Measurements from ENCODE around the gene VCAN.
"Not testable (repeated sequence)": the region's sequence is repeated elsewhere in the genome, so short reads cannot be mapped to it uniquely, and the experiment has no call there.

The VCAN gene

GRCh38 chr5:83471405-83472212 lies at the start of gene VCAN:
Gene VCAN, plus strand, starts transcription at chr5:83471744. Its CDS starts 11,775 bp downstream, at chr5:83483519.
- DNase-seq: peak; percentile 92

GRCh38 chr5:83422284-83422683 lies 49.3 kb upstream of the VCAN start:
- no peak for DNase-seq

DNA sequence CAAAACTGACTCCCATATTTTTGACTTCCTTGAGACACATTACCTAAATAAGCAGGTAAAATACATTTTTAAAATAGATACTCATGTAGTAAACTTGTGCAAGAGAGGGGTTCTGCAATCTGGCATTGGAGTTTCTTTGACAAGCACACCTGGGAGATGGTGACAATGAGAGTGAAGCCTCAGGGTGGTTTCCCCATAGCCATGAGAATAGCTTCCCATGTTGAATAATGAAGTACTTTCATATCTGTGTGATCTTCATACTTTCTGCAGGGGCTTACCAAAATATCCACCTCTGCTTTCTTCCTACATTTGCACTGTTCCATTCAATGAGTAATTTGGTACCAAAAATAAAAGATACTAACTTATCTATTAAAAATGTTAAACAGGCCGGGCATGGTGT lies 44.7 kb upstream of the VCAN start:
- no peak for DNase-seq

- DNase-seq: no peak
Observed at GRCh38 chr5:83428126-83428525, 43.4 kb upstream of the VCAN start.

- no peak for DNase-seq
Observed at GRCh38 chr5:83428890-83429289, 42.7 kb upstream of the VCAN start.

DNA sequence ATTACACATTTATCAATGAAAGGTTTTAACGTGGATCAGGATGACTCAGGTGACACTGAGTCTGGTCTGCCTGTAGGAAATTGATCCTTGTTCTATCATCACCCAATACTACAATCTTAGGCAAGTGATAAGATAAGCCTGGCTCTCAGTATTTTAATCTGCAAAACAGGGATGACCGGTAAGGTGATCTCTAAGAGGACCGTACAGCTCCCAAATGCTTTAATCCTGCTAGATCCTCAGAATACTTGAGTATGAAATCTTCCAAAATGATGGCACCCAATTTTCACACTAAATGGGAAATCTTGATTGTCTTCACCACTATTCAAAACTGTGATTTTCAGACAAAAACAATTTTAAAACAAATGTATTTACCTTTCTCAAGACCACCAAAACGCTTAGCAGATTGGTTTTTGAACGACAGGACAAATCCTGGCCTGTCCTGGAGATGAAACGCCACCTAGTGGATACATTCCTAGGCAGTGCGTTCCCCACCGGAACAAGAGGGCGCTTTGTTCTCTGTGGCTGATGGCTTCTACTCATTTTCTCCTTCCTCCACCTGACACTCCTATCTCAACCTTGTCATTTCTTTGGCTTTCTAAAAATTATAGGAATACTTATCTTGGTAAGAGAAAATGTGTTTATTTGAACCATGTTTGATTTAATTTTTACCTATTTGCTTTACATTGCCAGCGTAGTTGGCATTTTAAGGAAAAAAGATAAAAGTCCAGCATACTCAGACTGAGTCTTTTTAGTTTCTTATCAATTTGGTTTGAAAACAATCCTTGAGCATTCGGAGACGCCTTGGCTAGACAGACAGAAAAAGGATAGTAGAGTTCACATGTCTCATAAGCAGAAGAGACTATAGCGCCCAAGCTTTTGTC lies 41.2 kb upstream of the VCAN start:
- DNase-seq: peak; percentile 61

- DNase-seq: peak; percentile 50
Observed at GRCh38 chr5:83433891-83434290, 37.7 kb upstream of the VCAN start.

DNA sequence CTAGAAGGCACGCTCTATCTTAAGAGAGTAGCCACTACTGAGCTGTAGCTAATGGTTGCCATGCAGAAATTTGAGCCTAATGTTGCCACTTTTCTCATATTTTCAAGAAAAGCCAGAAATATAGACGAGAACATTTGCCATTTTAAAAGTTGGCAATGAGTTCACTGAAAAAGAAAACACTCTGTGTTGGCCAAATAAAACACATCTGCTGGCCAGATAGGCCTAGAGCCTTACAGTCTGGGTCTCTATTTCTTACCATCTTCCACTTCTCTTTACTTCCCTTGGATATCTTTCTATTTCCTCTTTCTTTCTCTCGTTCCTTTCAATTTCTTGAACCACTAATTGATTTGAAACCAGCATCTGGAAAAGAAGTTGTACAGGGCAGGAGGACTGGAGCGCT lies 36.6 kb upstream of the VCAN start:
- no peak for DNase-seq

- DNase-seq: no peak
Observed at GRCh38 chr5:83436276-83436675, 35.3 kb upstream of the VCAN start.

DNA sequence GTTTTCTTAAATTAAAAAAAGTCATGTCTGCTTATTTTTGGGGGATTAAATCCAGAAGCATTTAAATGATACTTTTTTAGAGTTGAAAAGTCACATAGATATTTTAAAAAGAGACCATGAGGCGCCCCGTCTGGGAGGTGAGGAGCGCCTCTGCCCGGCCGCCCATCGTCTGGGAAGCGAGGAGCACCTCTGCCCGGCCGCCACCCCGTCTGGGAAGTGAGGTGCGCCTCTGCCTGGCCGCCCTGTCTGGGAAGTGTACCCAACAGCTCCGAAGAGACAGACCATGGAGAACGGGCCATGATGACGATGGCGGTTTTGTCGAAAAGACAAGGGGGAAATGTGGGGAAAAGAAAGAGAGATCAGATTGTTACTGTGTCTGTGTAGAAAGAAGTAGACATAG lies 33.8 kb upstream of the VCAN start:
- DNase-seq: not testable (repeated sequence)

- peak; percentile 19 for DNase-seq
Observed at GRCh38 chr5:83440826-83441225, 30.7 kb upstream of the VCAN start.

- DNase-seq: no peak
Observed at GRCh38 chr5:83441747-83442146, 29.8 kb upstream of the VCAN start.

DNA sequence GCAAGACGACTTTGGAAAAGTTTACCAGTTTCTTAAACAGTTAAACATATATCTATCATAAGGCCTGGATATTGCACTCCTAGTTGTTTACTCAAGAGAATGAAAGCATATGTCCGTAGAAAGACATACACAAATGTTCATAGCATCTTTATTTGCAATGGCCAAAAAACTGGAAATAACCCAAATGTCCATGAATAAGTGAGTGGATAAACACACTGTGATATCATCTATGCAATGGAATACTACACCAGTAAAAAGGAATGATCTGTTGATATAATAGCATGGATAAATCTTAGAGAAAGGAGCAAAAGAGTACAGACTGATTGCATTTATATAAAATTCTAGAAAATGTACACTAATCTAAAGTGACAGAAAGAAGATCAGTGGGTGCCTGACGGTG lies 28.0 kb upstream of the VCAN start:
- no peak for DNase-seq

DNA sequence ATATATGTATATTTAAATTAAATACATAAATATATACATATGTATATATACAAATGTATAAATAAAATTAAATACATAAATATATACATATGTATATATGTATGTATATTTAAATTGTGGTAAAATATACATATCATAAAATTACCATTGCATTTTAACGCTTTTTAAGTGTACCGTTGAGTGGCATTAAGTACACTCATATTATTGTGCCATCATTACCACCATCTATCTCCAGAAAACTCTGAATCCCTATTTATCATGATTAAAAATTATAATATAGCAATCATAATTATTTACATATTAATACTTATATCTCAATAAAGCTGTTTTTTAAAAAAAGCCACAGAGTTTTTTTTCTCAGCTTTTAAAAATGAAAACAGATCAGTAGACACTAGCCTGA lies 27.1 kb upstream of the VCAN start:
- no peak for DNase-seq

- no peak for DNase-seq
Observed at GRCh38 chr5:83446253-83446947, 25.1 kb upstream of the VCAN start.

DNA sequence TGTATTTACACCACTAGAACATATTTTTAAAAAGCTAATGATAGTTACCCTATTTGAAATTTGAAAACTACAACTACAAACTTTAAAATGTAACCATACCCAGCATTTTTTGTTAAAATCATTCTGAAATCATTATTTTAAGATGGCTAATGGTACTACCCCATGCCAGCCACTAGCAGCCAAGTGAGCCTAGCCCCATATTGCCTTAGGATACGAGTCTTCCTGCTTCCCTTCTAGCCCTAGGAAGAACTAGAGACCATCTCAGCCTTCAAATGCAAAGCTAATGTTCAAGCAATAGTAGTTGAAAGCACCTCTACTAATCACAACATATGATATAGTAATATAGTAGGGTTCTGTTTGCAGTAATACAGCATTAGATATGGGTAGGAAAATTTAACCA lies 24.0 kb upstream of the VCAN start:
- DNase-seq: no peak

- no peak for DNase-seq
Observed at GRCh38 chr5:83450183-83450966, 21.2 kb upstream of the VCAN start.

GRCh38 chr5:83450967-83451248 lies 20.6 kb upstream of the VCAN start:
- DNase-seq: no peak

DNA sequence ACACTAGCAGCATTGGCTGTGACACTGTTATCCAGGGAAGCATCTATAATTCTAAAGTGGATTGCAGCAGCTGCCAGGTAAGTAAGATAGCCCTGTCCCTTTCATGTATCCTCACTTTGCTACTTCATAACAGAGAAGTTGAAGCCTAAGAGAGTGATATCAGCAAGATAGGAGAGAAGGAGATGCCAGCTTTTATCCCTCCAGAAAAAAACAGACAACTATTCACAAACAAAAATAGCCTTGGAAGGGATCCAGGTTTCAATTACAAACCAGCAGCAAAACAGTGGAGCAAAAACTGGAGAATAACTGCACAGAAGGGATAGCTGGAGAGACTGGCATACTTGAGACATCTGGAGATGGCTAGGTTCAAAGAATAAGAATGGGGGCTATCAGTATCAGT lies 19.6 kb upstream of the VCAN start:
- DNase-seq: no peak

DNA sequence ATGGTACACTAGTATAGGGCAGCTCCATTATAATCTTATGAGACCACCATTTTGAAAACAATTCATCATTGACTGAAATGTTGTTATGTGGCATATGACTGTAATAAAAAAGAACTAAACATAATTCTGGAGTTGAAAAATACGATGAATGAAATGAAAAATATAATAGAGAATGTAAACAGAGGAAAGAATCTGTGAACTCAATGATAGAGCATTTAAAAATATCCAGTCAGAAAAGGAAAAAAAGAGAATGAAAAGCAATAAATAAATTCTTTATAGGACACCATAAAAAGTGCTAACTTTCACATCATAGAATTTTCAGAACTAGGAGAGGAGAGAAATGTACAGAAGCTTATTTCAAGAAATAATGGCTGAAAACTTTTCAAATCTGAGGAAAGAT lies 17.6 kb upstream of the VCAN start:
- no peak for DNase-seq

- DNase-seq: no peak
Observed at GRCh38 chr5:83464261-83464660, 7.3 kb upstream of the VCAN start.

DNA sequence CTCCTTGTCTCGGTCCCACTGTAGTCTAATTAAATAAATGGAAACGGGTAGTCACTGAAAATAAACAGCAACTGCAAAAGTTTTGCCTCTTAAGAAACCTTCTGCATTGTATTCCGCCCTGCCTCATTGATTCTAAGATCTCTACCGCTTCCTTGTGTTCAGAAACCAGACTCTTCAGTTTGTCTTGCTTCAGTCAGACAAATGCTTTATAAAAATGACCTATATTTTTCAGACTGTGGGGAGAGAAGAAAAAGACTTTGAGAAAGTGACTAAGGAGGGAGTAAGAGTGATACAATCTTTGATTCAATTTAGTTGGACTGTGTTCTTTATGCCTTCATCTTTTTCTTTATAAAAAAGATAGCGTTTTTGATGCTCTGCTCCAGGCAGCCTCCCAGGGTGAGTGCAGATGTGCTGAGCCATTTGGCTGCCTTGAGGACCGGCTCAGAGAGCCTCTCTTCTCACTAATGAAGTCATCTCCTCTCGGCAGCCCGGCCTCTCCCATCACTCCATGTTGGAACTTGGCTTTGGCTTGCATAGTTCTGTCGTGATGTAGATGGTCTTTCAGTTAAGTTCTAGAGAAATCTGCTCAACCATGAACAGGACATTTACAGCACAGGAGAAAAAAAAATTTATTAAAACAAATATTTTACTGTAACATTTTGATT lies 4.0 kb upstream of the VCAN start:
- peak; percentile 58 for DNase-seq
